K562 (cell line): ENCODE data around the gene KDM4C. TPM values are rescaled to one million over a fixed set of nuclear protein-coding genes. Genes with fewer than 3 reads are reported as not detected.

ENCODE experiments used
- ATAC-seq: fragments of 200-7000 bp; cut with Tn5 transposase; 3 replicates; pipeline ENCODE4 v1.9.1; 2020; ENCODE audit warnings: moderate library complexity
- BruUV-seq: library from RNA; stranded (reverse); fragments of 400-500 nt; replicated peaks from 2 replicates; lab custom pipeline; 2021; lab: Mats Ljungman, UMichigan
- CTCF ChIA-PET: fragments of 300-600 bp; formaldehyde crosslinking; extraction: SDS; loops from one replicate; lab custom pipeline; 2021; ENCODE audit warnings: low intra/inter-chr PET ratio; lab: Yijun Ruan, JAX
- POLR2A ChIA-PET: fragments of 300-600, 350-650 bp; sonication (Branson Sonifier 250); formaldehyde crosslinking; extraction: SDS; loops from one replicate; lab custom pipeline; 2021; ENCODE audit warnings: antibody characterized with exemption, inconsistent platforms; lab: Yijun Ruan, JAX
- DNase-seq, 4 experiments: peaks; one replicate each; pipeline versions ENCODE4 v3.0.0 to v3.0.0-alpha.2; 2011 to 2018; ENCODE audit warnings: low spot score in 3 of 4, mixed read lengths in 3 of 4; ENCODE audit errors: extremely low read depth in 1 of 4
- FAIRE-seq: peaks from 2 replicates; lab custom pipeline; 2011; peaks lifted over from hg19 to GRCh38; lab: Jason Lieb, UNC
- H2AFZ ChIP-seq: 2 replicates; pipeline ENCODE4 v1.6.0; 2011; ENCODE audit warnings: low read depth, low read length, control low read depth, inconsistent platforms
- H3K27ac ChIP-seq: fragments of 200-600 bp; 3 replicates; pipeline ENCODE4 v1.8.0; 2011; ENCODE audit warnings: low read depth, mild to moderate bottlenecking, control low read depth, inconsistent platforms, low read length, moderate library complexity, mixed read lengths; ENCODE audit errors: extremely low read depth
- H3K27me3 ChIP-seq, 2 experiments: fragments of 300-600 bp in 1 of 2; 2 replicates in 1 of 2; 3 replicates in 1 of 2; pipeline versions ENCODE4 v1.6.0 to v1.8.0; 2011; ENCODE audit warnings: inconsistent platforms in 2 of 2, low read length in 2 of 2, mild to moderate bottlenecking in 1 of 2, mixed read lengths in 1 of 2, moderate library complexity in 1 of 2; ENCODE audit not compliant: control insufficient read depth in 2 of 2, insufficient read depth in 2 of 2
- H3K36me3 ChIP-seq: fragments of 300-600 bp; 3 replicates; pipeline ENCODE4 v1.8.0; 2011; ENCODE audit warnings: mild to moderate bottlenecking, low read length, inconsistent platforms; ENCODE audit not compliant: control insufficient read depth, insufficient read depth
- H3K4me1 ChIP-seq, 2 experiments: fragments of 200-600 bp in 1 of 2; replicated peaks in 1 of 2; 2 replicates in 1 of 2; 3 replicates in 1 of 2; pipeline versions ENCODE4 v1.5.1 to v1.8.0; 2011; ENCODE audit warnings: inconsistent platforms in 2 of 2, low read length in 2 of 2, mild to moderate bottlenecking in 1 of 2, mixed read lengths in 1 of 2, moderate library complexity in 1 of 2; ENCODE audit not compliant: control insufficient read depth in 2 of 2, insufficient read depth in 2 of 2
- H3K4me2 ChIP-seq: 2 replicates; pipeline ENCODE4 v1.6.1; 2011; ENCODE audit warnings: low read length, control low read depth, inconsistent platforms, mixed read lengths; ENCODE audit not compliant: insufficient read depth
- H3K4me3 ChIP-seq: fragments of 200-600 bp; sonication (generic), shearing (Covaris generic); 2 replicates; pipeline ENCODE4 v1.5.1; 2016; ENCODE audit warnings: control low read depth, inconsistent platforms
- H3K79me2 ChIP-seq: fragments of 200-600 bp; 3 replicates; pipeline ENCODE4 v1.8.0; 2011; ENCODE audit warnings: low read length, inconsistent platforms; ENCODE audit not compliant: control insufficient read depth, insufficient read depth
- H3K9ac ChIP-seq, 2 experiments: 2 replicates each; pipeline versions ENCODE4 v1.6.0 to v1.6.1; 2011; ENCODE audit warnings: low read depth in 2 of 2, low read length in 2 of 2, control low read depth in 1 of 2, inconsistent platforms in 1 of 2, mild to moderate bottlenecking in 1 of 2, mixed read lengths in 1 of 2; ENCODE audit not compliant: insufficient read depth in 1 of 2
- H3K9me1 ChIP-seq: one replicate; pipeline ENCODE4 v1.6.0; 2011; ENCODE audit warnings: inconsistent platforms, mild to moderate bottlenecking, low read length, moderate library complexity; ENCODE audit not compliant: control insufficient read depth, insufficient read depth
- H3K9me3 ChIP-seq: replicated peaks from 2 replicates; pipeline ENCODE4 v1.5.1; 2011; ENCODE audit warnings: low read depth, low read length, inconsistent platforms; ENCODE audit not compliant: control insufficient read depth, insufficient read depth
- H4K20me1 ChIP-seq: replicated peaks from 2 replicates; pipeline ENCODE4 v1.6.1; 2011; ENCODE audit warnings: low read length, inconsistent platforms, mixed read lengths; ENCODE audit not compliant: control insufficient read depth, insufficient read depth
- CBX2 ChIP-seq: fragments of 200-600 bp; sonication (generic); IDR thresholded peaks from one replicate; pipeline ENCODE4 v1.6.1; 2012; ENCODE audit warnings: mild to moderate bottlenecking, low read length, inconsistent platforms; ENCODE audit not compliant: insufficient read depth, poor library complexity, severe bottlenecking
- HDGF ChIP-seq: fragments of 450-650 bp; IDR thresholded peaks from 2 replicates; pipeline ENCODE4 v1.6.1; 2016
- HMGXB4 ChIP-seq: sonication (generic); formaldehyde crosslinking; IDR thresholded peaks from 2 replicates; pipeline ENCODE4 v1.8.1; 2023; ENCODE audit warnings: mild to moderate bottlenecking, missing genetic modification reagents
- NR2C2 ChIP-seq, 2 experiments: fragments of 200-800 bp in 1 of 2; sonication (Bioruptor generic) in 1 of 2; sonication (generic) in 1 of 2; formaldehyde crosslinking in 1 of 2; IDR thresholded peaks; 2 replicates each; pipeline versions ENCODE4 v1.6.1 to v1.8.0; 2016 to 2022; ENCODE audit warnings: mild to moderate bottlenecking in 1 of 2, missing compliant biosample characterization in 1 of 2, missing genetic modification characterization in 1 of 2, missing genetic modification reagents in 1 of 2
- POLR2A ChIP-seq: fragments of 450-650 bp; conservative IDR thresholded peaks from 2 replicates; pipeline ENCODE4 v1.6.1; 2016
- SAFB ChIP-seq: fragments of 200-400 bp; formaldehyde crosslinking; IDR thresholded peaks from 2 replicates; pipeline ENCODE4 v1.6.1; 2017; ENCODE audit warnings: low read depth, low read length, borderline replicate concordance
- ZNF121 ChIP-seq: sonication (generic); formaldehyde crosslinking; conservative IDR thresholded peaks from 2 replicates; pipeline ENCODE4 v1.8.0; 2022; ENCODE audit warnings: missing genetic modification reagents
- ZNF133 ChIP-seq: fragments of 250-450 bp; sonication (Bioruptor Pico); IDR thresholded peaks from 2 replicates; pipeline ENCODE4 v1.4.0; 2020; ENCODE audit warnings: mild to moderate bottlenecking
- ZNF134 ChIP-seq: fragments of 250-450 bp; sonication (Bioruptor Pico); conservative IDR thresholded peaks from 2 replicates; pipeline ENCODE4 v1.4.0; 2020
- WGBS: fragments of 100-300 bp; shearing (Covaris generic); methylation state at CpG from one replicate; pipeline ENCODE4 v1.1.6; 2016; ENCODE audit warnings: low coverage, mixed read lengths; ENCODE audit not compliant: insufficient coverage; ENCODE audit errors: missing lambda C conversion rate; 5-methylcytosine and 5-hydroxymethylcytosine counted together
- in situ Hi-C: fragments of 300-500 bp; cut with MboI; formaldehyde crosslinking; loops from 4 replicates; pipeline ENCODE4 v1.15.0; 2018; ENCODE audit warnings: inconsistent platforms, mixed read lengths
- intact Hi-C: fragments of 100-400 bp; cut with micrococcal nuclease; formaldehyde crosslinking; loops from 2 replicates; pipeline ENCODE4 v1.14.2; 2022
- polyA plus RNA-seq, 8 experiments: library from polyadenylated mRNA; depleted of rRNA in 4 of 8; stranded (reverse) in 5 of 8; unstranded in 3 of 8; fragments of >200 nt; fragmentation: Nextera tagmentation in 2 of 8; fragmentation: Illumina TruSeq in 1 of 8; extraction: Ambion mirVana in 2 of 8; extraction: Trizol in 1 of 8; gene quantifications; 2 replicates each; pipeline versions ENCODE4 v1.2.1 to v1.2.3, GENCODE V29; 2011 to 2014; ENCODE audit warnings: inconsistent platforms in 1 of 8, missing spikeins in 1 of 8
- total RNA-seq, 7 experiments: library from RNA; depleted of rRNA in 6 of 7; stranded (reverse); fragments of >200 nt in 6 of 7; fragmentation: Illumina TruSeq in 2 of 7; extraction: Trizol in 2 of 7; gene quantifications; 2 replicates each; pipeline versions ENCODE4 v1.2.1 to v1.2.3, GENCODE V29; 2011 to 2021; ENCODE audit warnings: low replicate concordance in 1 of 7
- TF ChIP-seq, protein P1 (sequence below): fragments of 250-450 bp; sonication (Bioruptor Pico); IDR thresholded peaks from 2 replicates; pipeline ENCODE4 v1.8.0; 2022; ENCODE audit warnings: inconsistent platforms

Gene KDM4C
- total and polyA plus RNA-seq, 9 of the 15 experiments (the other 6 are each of a cell fraction or from before 2014, with no cell fraction given) = 5.4 to 17.0 (median 12.6) TPM

- peaks cover 0 to 22% of the 10 kb centered on the region in 2 experiments; a peak in 3 of 5 replicates for H3K4me1 ChIP-seq
- peaks cover 3% of the 10 kb centered on the region for H3K36me3 ChIP-seq
- H3K9me3 ChIP-seq = no peaks in the 10 kb centered on the region
- DNase-seq (no peak), FAIRE-seq (no peak), ATAC-seq (no peak)
- ChIA-PET CTCF (no interaction called here), POLR2A (no interaction called here)
- WGBS = 0% methylated on average over 1 of the region's 1 CpG
- in situ Hi-C loops = no loop called here
- no peak overlapping the region for H3K9ac ChIP-seq
- intact Hi-C loops = no loop called here
- H3K27me3 ChIP-seq = no peaks in the 10 kb centered on the region
- H3K27ac ChIP-seq = no peak overlapping the region
- no TSS peak for BruUV-seq
- H3K4me3 ChIP-seq = no peak overlapping the region
- TF ChIP-seq ZNF121 (CRISPR knock-in tag) (no peak), CBX2 (no peak), NR2C2 (CRISPR knock-in tag; IDR thresholded peaks at IDR 0.05) (no peak), NR2C2 (tag; IDR thresholded peaks at IDR 0.05) (no peak), ZNF134 (CRISPR knock-in tag) (no peak), POLR2A (no peak), HMGXB4 (no peak), HDGF (no peak), ZNF133 (CRISPR knock-in tag) (no peak), SAFB (no peak)
- TF ChIP-seq, protein P1, sequence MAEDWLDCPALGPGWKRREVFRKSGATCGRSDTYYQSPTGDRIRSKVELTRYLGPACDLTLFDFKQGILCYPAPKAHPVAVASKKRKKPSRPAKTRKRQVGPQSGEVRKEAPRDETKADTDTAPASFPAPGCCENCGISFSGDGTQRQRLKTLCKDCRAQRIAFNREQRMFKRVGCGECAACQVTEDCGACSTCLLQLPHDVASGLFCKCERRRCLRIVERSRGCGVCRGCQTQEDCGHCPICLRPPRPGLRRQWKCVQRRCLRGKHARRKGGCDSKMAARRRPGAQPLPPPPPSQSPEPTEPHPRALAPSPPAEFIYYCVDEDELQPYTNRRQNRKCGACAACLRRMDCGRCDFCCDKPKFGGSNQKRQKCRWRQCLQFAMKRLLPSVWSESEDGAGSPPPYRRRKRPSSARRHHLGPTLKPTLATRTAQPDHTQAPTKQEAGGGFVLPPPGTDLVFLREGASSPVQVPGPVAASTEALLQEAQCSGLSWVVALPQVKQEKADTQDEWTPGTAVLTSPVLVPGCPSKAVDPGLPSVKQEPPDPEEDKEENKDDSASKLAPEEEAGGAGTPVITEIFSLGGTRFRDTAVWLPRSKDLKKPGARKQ (CRISPR knock-in tag) = no peak
- TF ChIP-seq, all 486 proteins: peak for 0
- Histone ChIP-seq H3K4me2 (no peak overlapping the region), H2AFZ (no peak overlapping the region), H4K20me1 (no peaks in the 10 kb centered on the region), H3K9me1 (no peaks in the 10 kb centered on the region), H3K79me2 (no peaks in the 10 kb centered on the region; the same call in 2 of the 3 replicates)
Measured at GRCh38 chr9:6899274-6899673, 141.5 kb downstream of the KDM4C start.
